ENCODE data around the gene ODF2. TPM values are rescaled to one million over a fixed set of nuclear protein-coding genes. Genes with fewer than 3 reads are reported as not detected.

Gene ODF2
- total and polyA plus RNA-seq, 2 of the 13 experiments (the other 11 are each of a cell fraction or from before 2014, with no cell fraction given), result 9.8 to 31.3 TPM

- TF ChIP-seq PHB2 (IDR thresholded peaks at IDR 0.05; ENCODE audit: partially characterized antibody) (no peak), ZNF775 (CRISPR knock-in tag; IDR thresholded peaks at IDR 0.05; ENCODE audit: borderline replicate concordance) (no peak), HMGXB4 (CRISPR knock-in tag; IDR thresholded peaks at IDR 0.05; ENCODE audit: borderline replicate concordance in 1 of 2, low read depth in 1 of 2) (peak; percentile 32 to 78; a peak in 2 of 4 replicates), RXRA (CRISPR knock-in tag; IDR thresholded peaks at IDR 0.05) (peak; percentile 64), AKNA (CRISPR knock-in tag; IDR thresholded peaks at IDR 0.05; ENCODE audit: borderline replicate concordance) (0 out of 2 replicates have a peak, but pooled peaks have one; percentile 73), ZNF451 (CRISPR knock-in tag; IDR thresholded peaks at IDR 0.05) (peak; percentile 87; the same call in 1 of the 2 replicates), KAT7 (CRISPR knock-in tag; IDR thresholded peaks at IDR 0.05; ENCODE audit: borderline replicate concordance) (peak; percentile 61; the same call in 1 of the 2 replicates), ZNF329 (CRISPR knock-in tag; IDR thresholded peaks at IDR 0.05; ENCODE audit: low read depth) (no peak), ZSCAN12 (CRISPR knock-in tag; IDR thresholded peaks at IDR 0.05) (no peak), RNF219 (CRISPR knock-in tag; IDR thresholded peaks at IDR 0.05) (no peak), KLF12 (CRISPR knock-in tag; IDR thresholded peaks at IDR 0.05; ENCODE audit: borderline replicate concordance) (peak; percentile 76), ZNF44 (CRISPR knock-in tag; IDR thresholded peaks at IDR 0.05) (0 out of 2 replicates have a peak, but pooled peaks have one; percentile 45), NFE2L2 (IDR thresholded peaks at IDR 0.05; ENCODE audit: low read length) (no peak), MED1 (CRISPR knock-in tag; IDR thresholded peaks at IDR 0.05) (peak; percentile 41; the same call in 1 of the 2 replicates), PTBP1 (IDR thresholded peaks at IDR 0.05; ENCODE audit: low read depth, low read length, poor library complexity, severe bottlenecking) (no peak), ZNF569 (CRISPR knock-in tag; IDR thresholded peaks at IDR 0.05; ENCODE audit: borderline replicate concordance) (no peak)
These were observed 48.9 kb downstream of the ODF2 start, which contains the start of gene GLE1 (continued) for GRCh38 chr9:128504485-128505413.

Data from HepG2 (cell line).